HepG2 (cell line): ENCODE measurements around the gene HCFC2. TPM values are rescaled to one million over a fixed set of nuclear protein-coding genes. Genes with fewer than 3 reads are reported as not detected.

Source experiments
- PBX2 ChIP-seq: IDR thresholded peaks from 2 replicates; pipeline ENCODE4 v1.6.1; 2016; ENCODE audit warnings: control low read depth
- WIZ ChIP-seq: sonication (generic); formaldehyde crosslinking; IDR thresholded peaks from 2 replicates; pipeline ENCODE4 v1.5.1; 2020; ENCODE audit warnings: mild to moderate bottlenecking, missing genetic modification reagents
- polyA plus RNA-seq, 8 experiments: library from polyadenylated mRNA; depleted of rRNA in 3 of 8; stranded (reverse) in 7 of 8; unstranded in 1 of 8; fragments of >200 nt; fragmentation: Illumina TruSeq in 4 of 8; extraction: Trizol in 4 of 8; gene quantifications; 2 replicates each; pipeline versions ENCODE4 v1.2.1 to v1.2.3, GENCODE V29; 2011 to 2016; ENCODE audit warnings: low read depth in 4 of 8, missing spikeins in 1 of 8, mixed read lengths in 1 of 8; ENCODE audit not compliant: insufficient read depth in 1 of 8
- small RNA-seq, 3 experiments: library from RNA; depleted of rRNA; stranded (forward); fragments of <200 nt; gene quantifications; one replicate each; pipeline ENCODE3, GENCODE V24; 2012; ENCODE audit warnings: low read depth in 2 of 3, low replicate concordance in 1 of 3; ENCODE audit not compliant: insufficient read length in 3 of 3, insufficient read depth in 2 of 3
- total RNA-seq, 5 experiments: library from RNA; depleted of rRNA; stranded (reverse); fragments of >200 nt; fragmentation: Illumina TruSeq; extraction: Trizol; gene quantifications; 2 replicates each; pipeline ENCODE4 v1.2.3, GENCODE V29; 2016; ENCODE audit warnings: low read depth in 1 of 5

HCFC2 gene
- total and polyA plus RNA-seq, 2 of the 13 experiments (the other 11 are each of a cell fraction or from before 2014, with no cell fraction given), result 3.7 to 4.9 TPM

DNA sequence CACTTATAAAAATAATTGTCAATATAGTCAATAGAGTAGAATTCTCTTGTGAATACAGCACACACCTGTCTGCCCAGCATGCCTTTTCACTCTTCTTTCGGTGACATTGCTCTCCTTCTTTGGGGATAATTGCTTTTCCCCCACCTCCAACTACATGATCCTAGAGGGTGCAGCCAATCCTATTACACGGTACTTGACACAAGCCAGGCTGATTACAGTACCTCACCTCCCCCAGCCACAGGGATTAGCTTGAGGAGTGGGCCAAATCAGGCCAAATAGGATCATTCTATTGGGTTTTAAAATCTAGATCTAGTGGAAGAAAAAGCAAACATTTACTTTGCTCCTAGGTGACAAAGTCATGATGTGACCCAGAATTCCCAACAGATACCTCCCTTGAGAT, 90.5 kb downstream of the HCFC2 start (continued):
- TF ChIP-seq PBX2 (CRISPR knock-in tag) (no peak), WIZ (CRISPR knock-in tag) (no peak)

Small RNAs within 50 kb of the gene (small RNA-seq; reads per million reads assigned to genes)
- gene RNA5SP370, result 0 reads per million in 3 experiments

Other genes starting within 250 kb of the HCFC2 start
- gene NT5DC3, start 223.3 kb upstream of the HCFC2 start, total RNA-seq (2016; rRNA removed; fragmentation: Illumina TruSeq; extraction: Trizol), result 6.6 and 7.4 TPM in 2 replicates
- gene NT5DC3, start 223.3 kb upstream of the HCFC2 start, polyA plus RNA-seq (2011; rRNA removed), result 2.8 and 3.2 TPM in 2 replicates
- 496 and 954 TPM in 2 replicates for gene HSP90B1, start 134.1 kb upstream of the HCFC2 start, total RNA-seq (2016; rRNA removed; fragmentation: Illumina TruSeq; extraction: Trizol)
- gene HSP90B1, start 134.1 kb upstream of the HCFC2 start, polyA plus RNA-seq (2011; rRNA removed), result 621 and 800 TPM in 2 replicates
- gene TDG, start 98.7 kb upstream of the HCFC2 start, total RNA-seq (2016; rRNA removed; fragmentation: Illumina TruSeq; extraction: Trizol), result 19.5 and 24.0 TPM in 2 replicates
- 12.7 and 14.2 TPM in 2 replicates for gene TDG, start 98.7 kb upstream of the HCFC2 start, polyA plus RNA-seq (2011; rRNA removed)
- not detected in 2 replicates for gene GLT8D2, start 14.3 kb upstream of the HCFC2 start, total RNA-seq (2016; rRNA removed; fragmentation: Illumina TruSeq; extraction: Trizol)
- gene GLT8D2, start 14.3 kb upstream of the HCFC2 start, polyA plus RNA-seq (2011; rRNA removed), result not detected in 2 replicates
- gene NFYB, start 73.7 kb downstream of the HCFC2 start, total RNA-seq (2016; rRNA removed; fragmentation: Illumina TruSeq; extraction: Trizol), result 36.6 and 48.7 TPM in 2 replicates
- gene NFYB, start 73.7 kb downstream of the HCFC2 start, polyA plus RNA-seq (2011; rRNA removed), result 14.8 and 18.7 TPM in 2 replicates
- gene TXNRD1, start 151.2 kb downstream of the HCFC2 start, total RNA-seq (2016; rRNA removed; fragmentation: Illumina TruSeq; extraction: Trizol), result 190 and 310 TPM in 2 replicates
- 54.0 and 56.7 TPM in 2 replicates for gene TXNRD1, start 151.2 kb downstream of the HCFC2 start, polyA plus RNA-seq (2011; rRNA removed)
- gene EID3, start 239.2 kb downstream of the HCFC2 start, total RNA-seq (2016; rRNA removed; fragmentation: Illumina TruSeq; extraction: Trizol), result 0.27 and 4.5 TPM in 2 replicates
- gene EID3, start 239.2 kb downstream of the HCFC2 start, polyA plus RNA-seq (2011; rRNA removed), result 0.38 and 0.56 TPM in 2 replicates